ENCODE measurements around the gene GLRA2.

GLRA2 gene

GRCh38 chrX:14738643-14739042, 209.3 kb downstream of the GLRA2 start:
- Histone ChIP-seq H3K36me3 (ENCODE audit: control insufficient read depth, insufficient read depth, low read length) (no peaks in the 10 kb centered on the region), H3K27me3 (replicated peaks; ENCODE audit: control insufficient read depth, insufficient read depth, low read length) (no peaks in the 10 kb centered on the region), H3K4me3 (replicated peaks; ENCODE audit: low read depth, low read length) (no peak overlapping the region)
- no peak for TF ChIP-seq CTCF (IDR thresholded peaks at IDR 0.05; ENCODE audit: insufficient read depth, low read length, poor library complexity, severe bottlenecking)
- DNase-seq (ENCODE audit: extremely low read depth, insufficient read length), result no peak

- Histone ChIP-seq H3K36me3 (ENCODE audit: control insufficient read depth, insufficient read depth, low read length) (no peaks in the 10 kb centered on the region), H3K27me3 (replicated peaks; ENCODE audit: control insufficient read depth, insufficient read depth, low read length) (no peaks in the 10 kb centered on the region), H3K4me3 (replicated peaks; ENCODE audit: low read depth, low read length) (no peak overlapping the region)
- TF ChIP-seq CTCF (IDR thresholded peaks at IDR 0.05; ENCODE audit: insufficient read depth, low read length, poor library complexity, severe bottlenecking), result no peak
- no peak for DNase-seq (ENCODE audit: extremely low read depth, insufficient read length)
These were observed 224.1 kb downstream of the GLRA2 start for GRCh38 chrX:14753441-14753840.

GRCh38 chrX:14758029-14758491, 228.7 kb downstream of the GLRA2 start:
- no peaks in the 10 kb centered on the region for H3K27me3 ChIP-seq (replicated peaks; ENCODE audit: control insufficient read depth, insufficient read depth, low read length)
- no peaks in the 10 kb centered on the region for H3K36me3 ChIP-seq (ENCODE audit: control insufficient read depth, insufficient read depth, low read length)
- no peak for TF ChIP-seq CTCF (IDR thresholded peaks at IDR 0.05; ENCODE audit: insufficient read depth, low read length, poor library complexity, severe bottlenecking)

GRCh38 chrX:14775416-14775815, 246.1 kb downstream of the GLRA2 start:
- H3K36me3 ChIP-seq (ENCODE audit: control insufficient read depth, insufficient read depth, low read length), result no peaks in the 10 kb centered on the region
- DNase-seq (ENCODE audit: extremely low read depth, insufficient read length), result no peak
- H3K4me3 ChIP-seq (replicated peaks; ENCODE audit: low read depth, low read length), result no peak overlapping the region
- no peak for TF ChIP-seq CTCF (IDR thresholded peaks at IDR 0.05; ENCODE audit: insufficient read depth, low read length, poor library complexity, severe bottlenecking)
- H3K27me3 ChIP-seq (replicated peaks; ENCODE audit: control insufficient read depth, insufficient read depth, low read length), result no peaks in the 10 kb centered on the region

More at GRCh38 chrX:14758029-14758491, 228.7 kb downstream of the GLRA2 start:
- H3K4me3 ChIP-seq (replicated peaks; ENCODE audit: low read depth, low read length), result no peak overlapping the region
- DNase-seq (ENCODE audit: extremely low read depth, insufficient read length), result no peak

- no peaks in the 10 kb centered on the region for H3K36me3 ChIP-seq (ENCODE audit: control insufficient read depth, insufficient read depth, low read length)
- no peak for DNase-seq (ENCODE audit: extremely low read depth, insufficient read length)
- H3K4me3 ChIP-seq (replicated peaks; ENCODE audit: low read depth, low read length), result no peak overlapping the region
- TF ChIP-seq CTCF (IDR thresholded peaks at IDR 0.05; ENCODE audit: insufficient read depth, low read length, poor library complexity, severe bottlenecking), result no peak
- no peaks in the 10 kb centered on the region for H3K27me3 ChIP-seq (replicated peaks; ENCODE audit: control insufficient read depth, insufficient read depth, low read length)
These were observed 247.6 kb downstream of the GLRA2 start for GRCh38 chrX:14776901-14777300.

- Histone ChIP-seq H3K27me3 (replicated peaks; ENCODE audit: control insufficient read depth, insufficient read depth, low read length) (no peaks in the 10 kb centered on the region), H3K36me3 (ENCODE audit: control insufficient read depth, insufficient read depth, low read length) (no peaks in the 10 kb centered on the region), H3K4me3 (replicated peaks; ENCODE audit: low read depth, low read length) (no peak overlapping the region)
- DNase-seq (ENCODE audit: extremely low read depth, insufficient read length), result no peak
- TF ChIP-seq CTCF (IDR thresholded peaks at IDR 0.05; ENCODE audit: insufficient read depth, low read length, poor library complexity, severe bottlenecking), result no peak
These were observed 248.2 kb downstream of the GLRA2 start for GRCh38 chrX:14777525-14777924.
